HCT116 (cell line): ENCODE data around the gene ZNF804B. TPM values are rescaled to one million over a fixed set of nuclear protein-coding genes. Genes with fewer than 3 reads are reported as not detected.

Experiments
- ATAC-seq: fragments of 200-7000 bp; cut with Tn5 transposase; 2 replicates; pipeline ENCODE4 v1.9.1; 2020; ENCODE audit warnings: mild to moderate bottlenecking, moderate library complexity
- BruUV-seq: library from RNA; stranded (reverse); fragments of 400-500 nt; replicated peaks from 2 replicates; lab custom pipeline; 2021; lab: Mats Ljungman, UMichigan
- CTCF ChIA-PET: fragments of 300-600 bp; sonication (Branson Sonifier 250); formaldehyde crosslinking; loops from one replicate; lab custom pipeline; 2021; ENCODE audit warnings: antibody characterized with exemption; lab: Charles Lee
- POLR2A ChIA-PET: fragments of 300-600, 350-600 bp; sonication (Branson Sonifier 250); formaldehyde crosslinking; loops from one replicate; lab custom pipeline; 2021; ENCODE audit warnings: antibody characterized with exemption; lab: Charles Lee
- RAD21 ChIA-PET, 2 experiments: fragments of 300-600 bp; sonication (Branson Sonifier 250); formaldehyde crosslinking; loops; one replicate each; lab custom pipeline; 2023; ENCODE audit warnings: low total read pairs in 2 of 2; ENCODE audit not compliant: uncharacterized antibody in 2 of 2, unreplicated experiment in 2 of 2, low non-redundant PET in 1 of 2; lab: Charles Lee
- DNase-seq: peaks from one replicate; pipeline ENCODE4 v3.0.0-alpha.2; 2010; ENCODE audit warnings: low read depth, low spot score
- H2AFZ ChIP-seq: fragments of 200-600 bp; shearing (Covaris generic), sonication (generic); 2 replicates; pipeline ENCODE4 v1.6.1; 2017; ENCODE audit warnings: low read depth, mixed run types, mixed read lengths, antibody characterized with exemption, low read length; ENCODE audit not compliant: poor library complexity, severe bottlenecking
- H3K27ac ChIP-seq: 2 replicates; pipeline ENCODE4 v1.5.1; 2012; ENCODE audit warnings: low read depth, low read length
- H3K27me3 ChIP-seq: fragments of 200-600 bp; sonication (generic); 2 replicates; pipeline ENCODE4 v1.6.1; 2016; ENCODE audit warnings: mixed run types, low read length, mixed read lengths; ENCODE audit not compliant: insufficient read depth
- H3K36me3 ChIP-seq, 2 experiments: fragments of 200-500 bp in 1 of 2; fragments of 200-600 bp in 1 of 2; sonication (Bioruptor generic) in 1 of 2; sonication (generic) in 1 of 2; 2 replicates each; pipeline versions ENCODE4 v1.5.1 to v1.6.1; 2014 to 2016; ENCODE audit warnings: low read length in 2 of 2, inconsistent platforms in 1 of 2, mixed read lengths in 1 of 2, mixed run types in 1 of 2; ENCODE audit not compliant: insufficient read depth in 2 of 2, control insufficient read depth in 1 of 2
- H3K4me1 ChIP-seq, 2 experiments: fragments of 200-600 bp in 1 of 2; sonication (generic) in 1 of 2; 2 replicates each; pipeline versions ENCODE4 v1.5.1 to v1.6.1; 2012 to 2017; ENCODE audit warnings: low read length in 2 of 2, inconsistent platforms in 1 of 2, mild to moderate bottlenecking in 1 of 2, mixed read lengths in 1 of 2, mixed run types in 1 of 2, moderate library complexity in 1 of 2; ENCODE audit not compliant: insufficient read depth in 2 of 2, control insufficient read depth in 1 of 2
- H3K4me2 ChIP-seq: fragments of 200-600 bp; sonication (generic); 2 replicates; pipeline ENCODE4 v1.6.1; 2017; ENCODE audit warnings: mixed run types, low read length, mixed read lengths
- H3K4me3 ChIP-seq, 2 experiments: fragments of 200-600 bp in 1 of 2; sonication (generic) in 1 of 2; replicated peaks in 1 of 2; 2 replicates each; pipeline ENCODE4 v1.5.1; 2011 to 2016; ENCODE audit warnings: low read length in 2 of 2, control low read depth in 1 of 2, low read depth in 1 of 2, mild to moderate bottlenecking in 1 of 2, mixed read lengths in 1 of 2, mixed run types in 1 of 2
- H3K79me2 ChIP-seq: fragments of 200-600 bp; sonication (generic); 2 replicates; pipeline ENCODE4 v1.6.1; 2017; ENCODE audit warnings: mild to moderate bottlenecking, mixed run types, low read length, moderate library complexity, mixed read lengths; ENCODE audit not compliant: insufficient read depth
- H3K9ac ChIP-seq: fragments of 200-600 bp; sonication (generic); 2 replicates; pipeline ENCODE4 v1.6.1; 2016; ENCODE audit warnings: low read length, mixed read lengths
- H3K9me2 ChIP-seq: fragments of 200-600 bp; sonication (generic), shearing (Covaris generic); 2 replicates; pipeline ENCODE4 v1.6.1; 2017; ENCODE audit warnings: mixed run types, mild to moderate bottlenecking, moderate library complexity; ENCODE audit not compliant: insufficient read depth
- H3K9me3 ChIP-seq, 2 experiments: fragments of 200-500 bp in 1 of 2; fragments of 200-600 bp in 1 of 2; sonication (Bioruptor generic) in 1 of 2; sonication (generic) in 1 of 2; 2 replicates each; pipeline ENCODE4 v1.6.1; 2014 to 2017; ENCODE audit warnings: low read length in 2 of 2, mixed read lengths in 2 of 2, inconsistent platforms in 1 of 2, low read depth in 1 of 2, mild to moderate bottlenecking in 1 of 2, mixed run types in 1 of 2, moderate library complexity in 1 of 2; ENCODE audit not compliant: control insufficient read depth in 1 of 2, insufficient read depth in 1 of 2
- H4K20me1 ChIP-seq: fragments of 200-600 bp; sonication (generic), shearing (Covaris generic); 2 replicates; pipeline ENCODE4 v1.6.1; 2017; ENCODE audit warnings: mixed run types, mild to moderate bottlenecking, moderate library complexity; ENCODE audit not compliant: insufficient read depth
- ATF3 ChIP-seq: IDR thresholded peaks from 2 replicates; pipeline ENCODE4 v1.6.1; 2012
- CBX3 ChIP-seq: IDR thresholded peaks from 2 replicates; pipeline ENCODE4 v1.6.1; 2012; ENCODE audit warnings: low read depth
- EGR1 ChIP-seq: IDR thresholded peaks from 2 replicates; pipeline ENCODE4 v1.6.1; 2012; ENCODE audit warnings: low read depth
- ELF1 ChIP-seq: IDR thresholded peaks from 2 replicates; pipeline ENCODE4 v1.6.1; 2012; ENCODE audit warnings: low read depth, borderline replicate concordance
- EZH2phosphoT487 ChIP-seq: fragments of 200-600 bp; IDR thresholded peaks from 2 replicates; pipeline ENCODE4 v1.6.1; 2018; ENCODE audit warnings: antibody characterized with exemption, borderline replicate concordance
- FOSL1 ChIP-seq: IDR thresholded peaks from 2 replicates; pipeline ENCODE4 v1.6.1; 2012; ENCODE audit warnings: low read depth
- JUND ChIP-seq: IDR thresholded peaks from 2 replicates; pipeline ENCODE4 v1.6.1; 2012
- MAX ChIP-seq: IDR thresholded peaks from 2 replicates; pipeline ENCODE4 v1.6.1; 2012
- POLR2A ChIP-seq: IDR thresholded peaks from 2 replicates; pipeline ENCODE4 v1.7.0; 2011; ENCODE audit warnings: borderline replicate concordance; ENCODE audit not compliant: insufficient read depth, insufficient read length; ENCODE audit errors: extremely low read depth
- REST ChIP-seq: IDR thresholded peaks from 2 replicates; pipeline ENCODE4 v1.6.1; 2012; ENCODE audit warnings: low read depth
- SP1 ChIP-seq: IDR thresholded peaks from 2 replicates; pipeline ENCODE4 v1.6.1; 2012; ENCODE audit warnings: low read depth
- SRF ChIP-seq: IDR thresholded peaks from 2 replicates; pipeline ENCODE4 v1.6.1; 2012; ENCODE audit warnings: low read depth
- ZFX ChIP-seq: fragments of 450-650 bp; IDR thresholded peaks from 2 replicates; pipeline ENCODE4 v1.6.1; 2017
- intact Hi-C: fragments of 100-400 bp; cut with micrococcal nuclease; formaldehyde crosslinking; loops from 2 replicates; pipeline ENCODE4 v1.10.0; 2022
- total RNA-seq: library from RNA; stranded (reverse); gene quantifications from one replicate; pipeline ENCODE4 v1.2.1, GENCODE V29; 2021; ENCODE audit not compliant: unreplicated experiment

The ZNF804B gene
- total RNA-seq, 1 experiment from 2014 or later = not detected

- POLR2A ChIA-PET = no interaction called here
- BruUV-seq = no TSS peak
- no peaks in the 10 kb centered on the region for H3K79me2 ChIP-seq
- CTCF ChIA-PET = no interaction called here
- H3K4me3 ChIP-seq = no peak overlapping the region
- no peak for ATAC-seq
- no peaks in the 10 kb centered on the region for H3K36me3 ChIP-seq
- H3K4me1 ChIP-seq = peaks cover 2 to 4% of the 10 kb centered on the region in 2 experiments; a peak in 1 of 4 replicates
- intact Hi-C loops = no loop called here
- no peak for DNase-seq
- no peak for TF ChIP-seq REST
- TF ChIP-seq JUND = no peak
- TF ChIP-seq EGR1 = no peak
- TF ChIP-seq EZH2phosphoT487 = no peak
- no peaks in the 10 kb centered on the region for H4K20me1 ChIP-seq
- RAD21 ChIA-PET = no interaction called here
- no peaks in the 10 kb centered on the region for H3K9me2 ChIP-seq
- no peaks in the 10 kb centered on the region for H3K9me3 ChIP-seq
- no peak overlapping the region for H3K27ac ChIP-seq
- H3K27me3 ChIP-seq = no peaks in the 10 kb centered on the region
- H2AFZ ChIP-seq = no peak overlapping the region
- no peak overlapping the region for H3K4me2 ChIP-seq
- H3K9ac ChIP-seq = no peak overlapping the region
These were observed 268.8 kb downstream of the ZNF804B start for GRCh38 chr7:89028319-89028718.

DNA sequence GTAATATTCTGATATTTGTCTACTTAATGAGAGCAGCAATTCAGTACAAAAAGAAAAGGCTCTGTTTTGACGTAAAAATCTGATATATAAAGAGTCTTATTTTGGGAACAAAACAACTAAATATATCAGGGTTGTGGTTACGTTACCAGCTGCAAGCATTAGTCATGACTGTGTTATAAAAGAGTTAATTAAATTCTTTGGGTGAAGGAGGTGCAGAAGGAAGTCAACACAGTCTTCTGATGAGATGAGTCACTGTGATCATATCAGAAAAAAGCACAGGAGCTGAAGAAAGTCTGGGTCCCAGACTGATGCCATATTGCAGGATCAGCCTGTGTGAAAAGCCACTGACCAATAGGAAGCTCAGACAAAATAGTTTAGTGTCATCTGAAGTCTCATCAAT is 270.4 kb downstream of the ZNF804B start:
- Histone ChIP-seq H3K9me3 (no peaks in the 10 kb centered on the region), H3K4me2 (no peak overlapping the region; the same call in 1 of the 2 replicates), H3K9me2 (no peaks in the 10 kb centered on the region), H3K4me1 (peaks cover 2 to 4% of the 10 kb centered on the region in 2 experiments; a peak in 1 of 4 replicates), H2AFZ (no peak overlapping the region), H3K4me3 (no peak overlapping the region), H3K27ac (no peak overlapping the region), H3K27me3 (no peaks in the 10 kb centered on the region), H4K20me1 (no peaks in the 10 kb centered on the region), H3K9ac (no peak overlapping the region), H3K79me2 (no peaks in the 10 kb centered on the region), H3K36me3 (no peaks in the 10 kb centered on the region)
- intact Hi-C loops = no loop called here
- ChIA-PET RAD21 (no interaction called here), POLR2A (no interaction called here), CTCF (no interaction called here)
- DNase-seq = peak; percentile 2
- BruUV-seq = no TSS peak
- TF ChIP-seq CBX3 (no peak), FOSL1 (0 out of 2 replicates have a peak, but pooled peaks have one; percentile 29), MAX (no peak), SRF (no peak), JUND (peak; percentile 47; the same call in 1 of the 2 replicates), POLR2A (no peak), ZFX (no peak), SP1 (peak; percentile 24; the same call in 1 of the 2 replicates), ATF3 (no peak), EZH2phosphoT487 (no peak), ELF1 (no peak)
- ATAC-seq = no peak
